Measurements from ENCODE around the gene ADO.

The ADO gene

GRCh38 chr10:62804356-62805230 is at the start of gene ADO:
ADO (plus strand) TSS chr10:62804720; CDS start chr10:62805060, 340 bp downstream.
- Histone ChIP-seq H3K9ac (ENCODE audit: low read length) (peak within 1 kb of the TSS; percentile 83), H3K4me1 (ENCODE audit: control insufficient read depth, low read depth, low read length) (peaks cover 24% of the 10 kb centered on the region), H3K36me3 (ENCODE audit: control insufficient read depth, low read depth, low read length) (peaks cover 11% of the 10 kb centered on the region), H3K27me3 (ENCODE audit: control insufficient read depth, insufficient read depth, low read length) (no peaks in the 10 kb centered on the region), H3K27ac (ENCODE audit: low read length) (peak within 1 kb of the TSS; percentile 92), H3K9me3 (ENCODE audit: control insufficient read depth, low read depth, low read length) (no peaks in the 10 kb centered on the region), H3K4me3 (ENCODE audit: low read length) (peak within 1 kb of the TSS; percentile 84)

GRCh38 chr10:62754963-62755362 is 49.6 kb upstream of the ADO start:
- Histone ChIP-seq H3K36me3 (ENCODE audit: control insufficient read depth, low read depth, low read length) (no peaks in the 10 kb centered on the region), H3K4me1 (ENCODE audit: control insufficient read depth, low read depth, low read length) (no peaks in the 10 kb centered on the region), H3K27ac (ENCODE audit: low read length) (no peak overlapping the region), H3K9ac (ENCODE audit: low read length) (no peak overlapping the region), H3K4me3 (ENCODE audit: low read length) (no peak overlapping the region), H3K9me3 (ENCODE audit: control insufficient read depth, low read depth, low read length) (no peaks in the 10 kb centered on the region), H3K27me3 (ENCODE audit: control insufficient read depth, insufficient read depth, low read length) (no peaks in the 10 kb centered on the region)

GRCh38 chr10:62755662-62756653 is 48.6 kb upstream of the ADO start:
- no peaks in the 10 kb centered on the region for H3K9me3 ChIP-seq (ENCODE audit: control insufficient read depth, low read depth, low read length)
- no peak overlapping the region for H3K4me3 ChIP-seq (ENCODE audit: low read length)
- H3K4me1 ChIP-seq (ENCODE audit: control insufficient read depth, low read depth, low read length): peaks cover 7% of the 10 kb centered on the region
- no peaks in the 10 kb centered on the region for H3K27me3 ChIP-seq (ENCODE audit: control insufficient read depth, insufficient read depth, low read length)
- H3K27ac ChIP-seq (ENCODE audit: low read length): no peak overlapping the region
- no peaks in the 10 kb centered on the region for H3K36me3 ChIP-seq (ENCODE audit: control insufficient read depth, low read depth, low read length)
- H3K9ac ChIP-seq (ENCODE audit: low read length): no peak overlapping the region

GRCh38 chr10:62759599-62760175 is 44.8 kb upstream of the ADO start:
- Histone ChIP-seq H3K9ac (ENCODE audit: low read length) (no peak overlapping the region), H3K36me3 (ENCODE audit: control insufficient read depth, low read depth, low read length) (no peaks in the 10 kb centered on the region), H3K27ac (ENCODE audit: low read length) (no peak overlapping the region), H3K9me3 (ENCODE audit: control insufficient read depth, low read depth, low read length) (no peaks in the 10 kb centered on the region), H3K4me1 (ENCODE audit: control insufficient read depth, low read depth, low read length) (peaks cover 10% of the 10 kb centered on the region), H3K27me3 (ENCODE audit: control insufficient read depth, insufficient read depth, low read length) (no peaks in the 10 kb centered on the region), H3K4me3 (ENCODE audit: low read length) (no peak overlapping the region)

- H3K4me1 ChIP-seq (ENCODE audit: control insufficient read depth, low read depth, low read length): peaks cover 10% of the 10 kb centered on the region
- H3K9ac ChIP-seq (ENCODE audit: low read length): no peak overlapping the region
Measured at GRCh38 chr10:62760401-62760800, 44.1 kb upstream of the ADO start.

DNA sequence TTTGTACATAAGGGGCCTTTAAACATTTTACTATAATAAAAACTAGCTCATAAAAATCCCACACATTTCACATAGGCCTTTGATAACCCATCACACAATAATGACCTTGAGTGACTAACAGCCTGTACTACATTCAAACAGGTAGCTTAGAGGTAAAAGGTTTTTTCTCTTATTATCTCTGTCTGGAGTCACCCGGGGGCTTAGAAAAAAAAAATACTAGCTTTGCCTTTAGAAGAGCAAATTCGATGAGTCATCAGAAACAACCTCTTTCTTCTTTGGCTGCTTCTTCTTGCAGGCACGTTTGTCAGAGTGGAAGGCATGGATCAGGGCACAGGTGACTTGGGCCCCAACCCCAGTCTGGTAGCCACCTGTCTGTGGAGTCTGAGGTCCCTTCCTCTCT is 43.4 kb upstream of the ADO start:
- H3K36me3 ChIP-seq (ENCODE audit: control insufficient read depth, low read depth, low read length): no peaks in the 10 kb centered on the region

More at GRCh38 chr10:62760401-62760800, 44.1 kb upstream of the ADO start:
- no peaks in the 10 kb centered on the region for H3K9me3 ChIP-seq (ENCODE audit: control insufficient read depth, low read depth, low read length)
- H3K36me3 ChIP-seq (ENCODE audit: control insufficient read depth, low read depth, low read length): no peaks in the 10 kb centered on the region
- H3K27me3 ChIP-seq (ENCODE audit: control insufficient read depth, insufficient read depth, low read length): no peaks in the 10 kb centered on the region
- no peak overlapping the region for H3K27ac ChIP-seq (ENCODE audit: low read length)
- no peak overlapping the region for H3K4me3 ChIP-seq (ENCODE audit: low read length)

DNA sequence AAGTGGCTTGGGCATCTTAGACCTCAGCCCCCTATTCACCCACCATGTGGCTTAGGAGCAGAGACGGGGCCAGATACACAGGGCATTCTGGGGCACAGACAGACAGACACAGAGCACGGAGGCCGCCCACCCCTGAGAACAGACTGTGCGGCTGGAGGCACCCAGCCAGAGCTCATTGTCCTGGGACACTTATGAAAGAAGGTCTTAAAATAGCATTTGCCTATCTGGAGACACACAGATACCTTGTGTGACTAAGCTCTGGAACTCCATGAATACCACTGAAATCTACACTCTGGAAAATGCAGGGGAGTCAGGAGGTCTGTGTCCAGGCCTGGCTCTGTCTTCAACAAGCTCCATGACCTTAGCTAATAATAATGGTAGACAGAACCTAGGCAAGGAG is 41.4 kb upstream of the ADO start:
- no peak overlapping the region for H3K9ac ChIP-seq (ENCODE audit: low read length)
- no peaks in the 10 kb centered on the region for H3K9me3 ChIP-seq (ENCODE audit: control insufficient read depth, low read depth, low read length)
- no peak overlapping the region for H3K27ac ChIP-seq (ENCODE audit: low read length)
- H3K4me1 ChIP-seq (ENCODE audit: control insufficient read depth, low read depth, low read length): peaks cover 10% of the 10 kb centered on the region
- no peaks in the 10 kb centered on the region for H3K27me3 ChIP-seq (ENCODE audit: control insufficient read depth, insufficient read depth, low read length)
- no peaks in the 10 kb centered on the region for H3K36me3 ChIP-seq (ENCODE audit: control insufficient read depth, low read depth, low read length)
- no peak overlapping the region for H3K4me3 ChIP-seq (ENCODE audit: low read length)

More for the DNA sequence above, 43.4 kb upstream of the ADO start:
- Histone ChIP-seq H3K9me3 (ENCODE audit: control insufficient read depth, low read depth, low read length) (no peaks in the 10 kb centered on the region), H3K4me3 (ENCODE audit: low read length) (no peak overlapping the region), H3K9ac (ENCODE audit: low read length) (no peak overlapping the region), H3K27me3 (ENCODE audit: control insufficient read depth, insufficient read depth, low read length) (no peaks in the 10 kb centered on the region), H3K4me1 (ENCODE audit: control insufficient read depth, low read depth, low read length) (peaks cover 10% of the 10 kb centered on the region), H3K27ac (ENCODE audit: low read length) (no peak overlapping the region)

GRCh38 chr10:62764011-62764410 is 40.5 kb upstream of the ADO start:
- Histone ChIP-seq H3K36me3 (ENCODE audit: control insufficient read depth, low read depth, low read length) (no peaks in the 10 kb centered on the region), H3K4me3 (ENCODE audit: low read length) (no peak overlapping the region), H3K4me1 (ENCODE audit: control insufficient read depth, low read depth, low read length) (peaks cover 10% of the 10 kb centered on the region), H3K9ac (ENCODE audit: low read length) (no peak overlapping the region), H3K27me3 (ENCODE audit: control insufficient read depth, insufficient read depth, low read length) (no peaks in the 10 kb centered on the region), H3K27ac (ENCODE audit: low read length) (no peak overlapping the region), H3K9me3 (ENCODE audit: control insufficient read depth, low read depth, low read length) (no peaks in the 10 kb centered on the region)

DNA sequence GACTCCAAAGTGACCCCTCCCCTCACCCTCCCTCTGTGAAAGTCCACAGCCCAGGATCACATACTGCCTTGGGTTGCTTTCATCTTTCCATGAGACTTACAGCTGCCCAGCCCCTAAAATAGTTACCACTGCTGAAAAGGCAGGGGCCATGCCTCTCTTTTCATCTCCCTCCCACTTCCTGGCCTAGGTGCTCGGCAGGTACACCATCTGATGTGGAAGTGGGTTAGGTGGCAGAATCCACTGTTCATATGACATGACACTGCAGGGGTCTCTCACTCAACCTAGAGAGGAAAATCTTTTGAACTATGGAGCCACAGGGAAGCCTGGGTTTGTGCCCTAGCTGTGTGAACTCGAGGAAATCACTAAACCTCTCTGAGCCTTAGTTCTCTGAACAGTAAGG is 38.8 kb upstream of the ADO start:
- Histone ChIP-seq H3K36me3 (ENCODE audit: control insufficient read depth, low read depth, low read length) (no peaks in the 10 kb centered on the region), H3K27me3 (ENCODE audit: control insufficient read depth, insufficient read depth, low read length) (no peaks in the 10 kb centered on the region), H3K4me1 (ENCODE audit: control insufficient read depth, low read depth, low read length) (peaks cover 15% of the 10 kb centered on the region), H3K9me3 (ENCODE audit: control insufficient read depth, low read depth, low read length) (no peaks in the 10 kb centered on the region), H3K27ac (ENCODE audit: low read length) (no peak overlapping the region), H3K9ac (ENCODE audit: low read length) (no peak overlapping the region), H3K4me3 (ENCODE audit: low read length) (no peak overlapping the region)

DNA sequence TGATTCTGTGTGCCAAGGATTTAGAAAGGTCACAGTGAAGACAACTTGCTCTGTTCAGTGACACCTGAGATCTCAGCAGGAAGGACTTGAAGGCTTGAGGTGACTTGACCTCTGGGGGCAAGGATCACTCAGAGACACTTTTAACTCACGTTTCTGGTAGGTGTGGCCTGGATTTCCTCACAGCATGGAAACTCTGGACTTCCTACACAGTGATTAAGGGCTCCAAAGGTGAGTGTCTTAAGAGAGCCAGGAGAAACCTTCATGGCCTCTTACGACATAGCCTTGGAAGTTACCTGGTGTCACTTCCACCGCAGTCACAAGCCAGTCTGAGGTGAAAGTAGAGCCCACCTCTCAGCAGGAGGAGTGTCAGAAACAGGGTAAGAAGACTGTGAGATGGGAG is 38.1 kb upstream of the ADO start:
- Histone ChIP-seq H3K27ac (ENCODE audit: low read length) (no peak overlapping the region), H3K27me3 (ENCODE audit: control insufficient read depth, insufficient read depth, low read length) (no peaks in the 10 kb centered on the region), H3K9ac (ENCODE audit: low read length) (no peak overlapping the region), H3K36me3 (ENCODE audit: control insufficient read depth, low read depth, low read length) (no peaks in the 10 kb centered on the region), H3K9me3 (ENCODE audit: control insufficient read depth, low read depth, low read length) (no peaks in the 10 kb centered on the region), H3K4me3 (ENCODE audit: low read length) (no peak overlapping the region), H3K4me1 (ENCODE audit: control insufficient read depth, low read depth, low read length) (peaks cover 13% of the 10 kb centered on the region)

GRCh38 chr10:62769574-62770242 is 34.8 kb upstream of the ADO start:
- no peaks in the 10 kb centered on the region for H3K27me3 ChIP-seq (ENCODE audit: control insufficient read depth, insufficient read depth, low read length)
- H3K27ac ChIP-seq (ENCODE audit: low read length): no peak overlapping the region

More at GRCh38 chr10:62769574-62770242, 34.8 kb upstream of the ADO start:
- H3K4me1 ChIP-seq (ENCODE audit: control insufficient read depth, low read depth, low read length): peaks cover 24% of the 10 kb centered on the region
- H3K4me3 ChIP-seq (ENCODE audit: low read length): no peak overlapping the region
- no peak overlapping the region for H3K9ac ChIP-seq (ENCODE audit: low read length)
- no peaks in the 10 kb centered on the region for H3K9me3 ChIP-seq (ENCODE audit: control insufficient read depth, low read depth, low read length)
- H3K36me3 ChIP-seq (ENCODE audit: control insufficient read depth, low read depth, low read length): no peaks in the 10 kb centered on the region
